Hepatic stellate cell (primary cell): ENCODE measurements around the gene UBE3B.

Experiments used
- DNase-seq: peaks from one replicate; pipeline ENCODE4 v3.0.0; 2011; ENCODE audit warnings: low spot score

UBE3B gene

GRCh38 chr12:109553906-109554500 is 76.6 kb downstream of the UBE3B start:
- DNase-seq, result no peak

GRCh38 chr12:109554761-109555160 is 77.3 kb downstream of the UBE3B start:
- DNase-seq, result no peak

- DNase-seq, result no peak
These were observed 78.2 kb downstream of the UBE3B start for GRCh38 chr12:109555431-109556315.

- DNase-seq, result no peak
These were observed 79.8 kb downstream of the UBE3B start for GRCh38 chr12:109557200-109557599.

- DNase-seq, result no peak
These were observed 80.4 kb downstream of the UBE3B start for GRCh38 chr12:109557805-109558204.

GRCh38 chr12:109558374-109559199 is 81.2 kb downstream of the UBE3B start:
- DNase-seq, result no peak

GRCh38 chr12:109559200-109559505 is 81.7 kb downstream of the UBE3B start:
- no peak for DNase-seq

GRCh38 chr12:109559601-109560000 is 82.2 kb downstream of the UBE3B start:
- DNase-seq, result no peak

- no peak for DNase-seq
These were observed 83.7 kb downstream of the UBE3B start for GRCh38 chr12:109560867-109561710.

GRCh38 chr12:109561711-109562030 is 84.2 kb downstream of the UBE3B start:
- no peak for DNase-seq

- no peak for DNase-seq
These were observed 85.4 kb downstream of the UBE3B start for GRCh38 chr12:109562871-109563270.

- no peak for DNase-seq
These were observed 86.2 kb downstream of the UBE3B start for GRCh38 chr12:109563291-109564284.

- DNase-seq, result no peak
These were observed 89.0 kb downstream of the UBE3B start for GRCh38 chr12:109566424-109566823.

- no peak for DNase-seq
These were observed 89.9 kb downstream of the UBE3B start for GRCh38 chr12:109567296-109567695.

- DNase-seq, result no peak
These were observed 90.5 kb downstream of the UBE3B start for GRCh38 chr12:109567967-109568366.

GRCh38 chr12:109568486-109568885 is 91.1 kb downstream of the UBE3B start:
- no peak for DNase-seq

GRCh38 chr12:109571773-109572505 is 94.5 kb downstream of the UBE3B start:
- no peak for DNase-seq

GRCh38 chr12:109572506-109572845 is 95.0 kb downstream of the UBE3B start:
- no peak for DNase-seq

GRCh38 chr12:109573029-109573913 is 95.8 kb downstream of the UBE3B start, which contains the start of the genes MMAB and MVK:
Gene MMAB, minus strand, starts transcription at chr12:109573504. Its CDS starts 24 bp downstream, at chr12:109573480.
Gene MVK, plus strand, starts transcription at chr12:109573794. Its CDS starts 1,029 bp downstream, at chr12:109574823.
- DNase-seq, result peak; percentile 99
